GM12878 (cell line): ENCODE results near the gene RAN. TPM values are rescaled to one million over a fixed set of nuclear protein-coding genes. Genes with fewer than 3 reads are reported as not detected.
A peak's percentile ranks its signal among the peaks of the same experiment; 100 is the strongest.

Experiments used
- ATAC-seq: fragments of 200-7000 bp; cut with Tn5 transposase; 3 replicates; pipeline ENCODE4 v1.9.1; 2020; ENCODE audit warnings: mild to moderate bottlenecking, moderate library complexity
- BruUV-seq: library from RNA; stranded (reverse); fragments of 400-500 nt; replicated peaks from 2 replicates; lab custom pipeline; 2021; lab: Mats Ljungman, UMichigan
- CTCF ChIA-PET: fragments of 300-600 bp; sonication (Branson Sonifier 250); formaldehyde crosslinking; extraction: SDS; loops from one replicate; lab custom pipeline; 2021; ENCODE audit warnings: inconsistent platforms; lab: Yijun Ruan, JAX
- POLR2A ChIA-PET: fragments of 350-600 bp; formaldehyde crosslinking; extraction: SDS; loops from one replicate; lab custom pipeline; 2021; ENCODE audit warnings: inconsistent platforms; lab: Charles Lee
- RAD21 ChIA-PET: fragments of 300-600 bp; sonication (Branson Sonifier 250); formaldehyde crosslinking; loops from one replicate; lab custom pipeline; 2023; ENCODE audit warnings: antibody characterized with exemption; ENCODE audit not compliant: unreplicated experiment; lab: Charles Lee
- SMC1A ChIA-PET: fragments of 300-600 bp; sonication (Branson Sonifier 250); formaldehyde crosslinking; loops from one replicate; lab custom pipeline; 2023; ENCODE audit not compliant: unreplicated experiment, uncharacterized antibody; lab: Charles Lee
- DNase-seq: peaks from one replicate; pipeline ENCODE4 v3.0.0-alpha.2; 2011; ENCODE audit warnings: low read depth, low spot score
- FAIRE-seq: peaks from 3 replicates; lab custom pipeline; 2011; peaks lifted over from hg19 to GRCh38; lab: Jason Lieb, UNC
- H2AFZ ChIP-seq: 2 replicates; pipeline ENCODE4 v1.6.0; 2011; ENCODE audit warnings: low read depth, low read length, control low read depth; ENCODE audit not compliant: control insufficient read depth
- H3K27ac ChIP-seq: 2 replicates; pipeline ENCODE4 v1.5.1; 2011; ENCODE audit warnings: control low read depth; ENCODE audit not compliant: control insufficient read depth, insufficient read depth
- H3K27me3 ChIP-seq, 2 experiments: replicated peaks in 1 of 2; 2 replicates each; pipeline versions ENCODE4 v1.6.0 to v1.6.1; 2011; ENCODE audit warnings: low read length in 1 of 2; ENCODE audit not compliant: control insufficient read depth in 2 of 2, insufficient read depth in 2 of 2
- H3K36me3 ChIP-seq, 2 experiments: 2 replicates each; pipeline ENCODE4 v1.5.1; 2011; ENCODE audit warnings: low read length in 1 of 2; ENCODE audit not compliant: control insufficient read depth in 2 of 2, insufficient read depth in 2 of 2
- H3K4me1 ChIP-seq: 2 replicates; pipeline ENCODE4 v1.6.1; 2011; ENCODE audit warnings: mild to moderate bottlenecking, low read length, moderate library complexity, mixed read lengths; ENCODE audit not compliant: control insufficient read depth, insufficient read depth
- H3K4me2 ChIP-seq: 2 replicates; pipeline ENCODE4 v1.6.0; 2011; ENCODE audit warnings: control low read depth; ENCODE audit not compliant: control insufficient read depth, insufficient read depth
- H3K4me3 ChIP-seq: fragments of 200-600 bp; sonication (generic); 2 replicates; pipeline ENCODE4 v1.5.1; 2016
- H3K79me2 ChIP-seq: 2 replicates; pipeline ENCODE4 v1.6.0; 2011; ENCODE audit warnings: low read length; ENCODE audit not compliant: control insufficient read depth, insufficient read depth
- H3K9ac ChIP-seq: 2 replicates; pipeline ENCODE4 v1.8.0; 2011; ENCODE audit warnings: low read length, control low read depth, mixed read lengths; ENCODE audit not compliant: control insufficient read depth, insufficient read depth
- H3K9me3 ChIP-seq: replicated peaks from 3 replicates; pipeline ENCODE4 v1.5.1; 2011; ENCODE audit warnings: mild to moderate bottlenecking, low read length; ENCODE audit not compliant: control insufficient read depth, insufficient read depth
- H4K20me1 ChIP-seq: 2 replicates; pipeline ENCODE4 v1.6.0; 2011; ENCODE audit not compliant: control insufficient read depth, insufficient read depth
- CBX5 ChIP-seq: sonication (generic); IDR thresholded peaks from 2 replicates; pipeline ENCODE4 v1.6.1; 2016; ENCODE audit warnings: low read depth, moderate library complexity, mild to moderate bottlenecking, inconsistent platforms
- CHD1 ChIP-seq: IDR thresholded peaks from 2 replicates; pipeline ENCODE4 v1.6.1; 2012; ENCODE audit warnings: low read depth, low read length, improper control_type of control experiment
- CHD2 ChIP-seq: IDR thresholded peaks from 2 replicates; pipeline ENCODE4 v1.6.1; 2011; ENCODE audit warnings: low read depth, low read length, improper control_type of control experiment, borderline replicate concordance
- CREM ChIP-seq: IDR thresholded peaks from 2 replicates; pipeline ENCODE4 v1.6.1; 2014; ENCODE audit warnings: antibody characterized with exemption, low read depth
- EED ChIP-seq: sonication (generic); IDR thresholded peaks from 2 replicates; pipeline ENCODE4 v1.6.1; 2016; ENCODE audit warnings: antibody characterized with exemption, low read depth
- ETV6 ChIP-seq, 2 experiments: fragments of 450-650 bp in 1 of 2; IDR thresholded peaks in 1 of 2; conservative IDR thresholded peaks in 1 of 2; 2 replicates each; pipeline ENCODE4 v1.6.1; 2014; ENCODE audit warnings: antibody characterized with exemption in 1 of 2, borderline replicate concordance in 1 of 2, low read depth in 1 of 2, mild to moderate bottlenecking in 1 of 2, moderate library complexity in 1 of 2
- MEF2B ChIP-seq: fragments of 450-650 bp; IDR thresholded peaks from 2 replicates; pipeline ENCODE4 v1.6.1; 2018; ENCODE audit warnings: mild to moderate bottlenecking, moderate library complexity; ENCODE audit not compliant: partially characterized antibody, poor library complexity, severe bottlenecking
- MXI1 ChIP-seq: fragments of 150-350 bp; IDR thresholded peaks from 2 replicates; pipeline ENCODE4 v1.6.1; 2011; ENCODE audit warnings: low read depth, mild to moderate bottlenecking, inconsistent platforms, low read length, improper control_type of control experiment
- NKRF ChIP-seq: fragments of 450-650 bp; conservative IDR thresholded peaks from 2 replicates; pipeline ENCODE4 v1.6.1; 2017; ENCODE audit warnings: mild to moderate bottlenecking, moderate library complexity
- POU2F2 ChIP-seq: IDR thresholded peaks from 3 replicates; pipeline ENCODE4 v1.6.1; 2011; ENCODE audit warnings: low read depth, mild to moderate bottlenecking, low read length, borderline replicate concordance
- RUNX3 ChIP-seq: IDR thresholded peaks from 2 replicates; pipeline ENCODE4 v1.6.1; 2012; ENCODE audit warnings: low read length, inconsistent platforms
- TCF12 ChIP-seq: IDR thresholded peaks from 2 replicates; pipeline ENCODE4 v1.6.1; 2011; ENCODE audit warnings: low read depth, mild to moderate bottlenecking, low read length
- ZNF217 ChIP-seq: fragments of 450-650 bp; IDR thresholded peaks from 2 replicates; pipeline ENCODE4 v1.6.1; 2017; ENCODE audit warnings: antibody characterized with exemption, mild to moderate bottlenecking
- WGBS: methylation state at CpG from one replicate; pipeline ENCODE4 v1.1.6; 2016; ENCODE audit warnings: low lambda C conversion rate; ENCODE audit not compliant: insufficient replicate concordance, insufficient coverage; ENCODE audit errors: missing lambda C conversion rate; 5-methylcytosine and 5-hydroxymethylcytosine counted together
- in situ Hi-C: fragments of 300-500 bp; cut with MboI; formaldehyde crosslinking; loops from 9 replicates; pipeline ENCODE4 v1.14.3; 2018; ENCODE audit warnings: mixed read lengths
- intact Hi-C: fragments of 100-400 bp; cut with micrococcal nuclease; formaldehyde crosslinking; loops from one replicate; pipeline ENCODE4 v1.14.2; 2022; ENCODE audit not compliant: unreplicated experiment
- polyA plus RNA-seq, 11 experiments: library from polyadenylated mRNA; depleted of rRNA in 4 of 11; unstranded in 6 of 11; stranded (reverse) in 5 of 11; fragments of >200 nt; fragmentation: Nextera tagmentation in 4 of 11; fragmentation: Illumina TruSeq in 1 of 11; extraction: Ambion mirVana in 4 of 11; extraction: Trizol in 1 of 11; gene quantifications; 1 replicate in 1 of 11; 2 replicates in 10 of 11; pipeline versions ENCODE4 v1.2.1 to v1.2.3, GENCODE V29; 2011 to 2016; ENCODE audit warnings: inconsistent platforms in 2 of 11, missing spikeins in 2 of 11, low read depth in 1 of 11
- total RNA-seq, 4 experiments: library from RNA; depleted of rRNA in 3 of 4; stranded (reverse); fragments of >200 nt in 3 of 4; fragmentation: Illumina TruSeq in 1 of 4; extraction: Trizol in 1 of 4; gene quantifications; 2 replicates each; pipeline versions ENCODE4 v1.2.1 to v1.2.3, GENCODE V29; 2013 to 2021
- TF ChIP-seq, protein P1 (sequence below): fragments of 450-650 bp; formaldehyde crosslinking; IDR thresholded peaks from 2 replicates; pipeline ENCODE4 v1.4.0; 2020; ENCODE audit warnings: mild to moderate bottlenecking, moderate library complexity
- TF ChIP-seq, protein P2 (sequence below): IDR thresholded peaks from 2 replicates; pipeline ENCODE4 v1.6.1; 2012; ENCODE audit warnings: low read length, inconsistent platforms

Gene RAN
- total and polyA plus RNA-seq, 10 of the 15 experiments (the other 5 are each of a cell fraction or from before 2014, with no cell fraction given) = 1,598 to 3,769 (median 2,845) TPM

GRCh38 chr12:130879212-130879686 lies 7.4 kb downstream of the RAN start:
- in situ Hi-C loops (no loop called here), intact Hi-C loops (loop anchor here (2.0 kb wide), 1 partner anchor 214 kb away; no protein-coding TSS in a partner anchor)
- peaks cover 33% of the 10 kb centered on the region for H3K4me1 ChIP-seq
- H3K79me2 ChIP-seq = peaks cover 24% of the 10 kb centered on the region
- H3K27ac ChIP-seq = peak overlapping the region; percentile 54
- DNase-seq (peak; percentile 69), ATAC-seq (peak; percentile 83), FAIRE-seq (peak; percentile 72)
- SMC1A ChIA-PET = interaction anchor here (1.0 to 2.5 kb wide), 3 partner anchors 9 to 87 kb away, joined by 3 to 7 read pairs (median 4); partner anchors contain the start of gene ADGRD1
- POLR2A ChIA-PET = no interaction called here
- WGBS = 46% methylated on average over 13 of the region's 13 CpGs
- peak overlapping the region; percentile 45 for H3K9ac ChIP-seq
- RAD21 ChIA-PET = interaction anchor here (0.9 kb wide), 1 partner anchor 101 kb away, joined by 3 read pairs; no protein-coding TSS in a partner anchor
- no TSS peak for BruUV-seq
- H2AFZ ChIP-seq = no peak overlapping the region
- H3K9me3 ChIP-seq = no peaks in the 10 kb centered on the region
- CTCF ChIA-PET = no interaction called here
- peak overlapping the region; percentile 57; the same call in 1 of the 2 replicates for H3K4me3 ChIP-seq
- H3K36me3 ChIP-seq = peaks cover 4 to 23% of the 10 kb centered on the region in 2 experiments
- H3K4me2 ChIP-seq = peak overlapping the region; percentile 93
- peaks cover 3% of the 10 kb centered on the region; the same call in 1 of the 2 replicates for H4K20me1 ChIP-seq
- H3K27me3 ChIP-seq = no peaks in the 10 kb centered on the region
- peak; percentile 91 for TF ChIP-seq TCF12
- TF ChIP-seq, protein P1, sequence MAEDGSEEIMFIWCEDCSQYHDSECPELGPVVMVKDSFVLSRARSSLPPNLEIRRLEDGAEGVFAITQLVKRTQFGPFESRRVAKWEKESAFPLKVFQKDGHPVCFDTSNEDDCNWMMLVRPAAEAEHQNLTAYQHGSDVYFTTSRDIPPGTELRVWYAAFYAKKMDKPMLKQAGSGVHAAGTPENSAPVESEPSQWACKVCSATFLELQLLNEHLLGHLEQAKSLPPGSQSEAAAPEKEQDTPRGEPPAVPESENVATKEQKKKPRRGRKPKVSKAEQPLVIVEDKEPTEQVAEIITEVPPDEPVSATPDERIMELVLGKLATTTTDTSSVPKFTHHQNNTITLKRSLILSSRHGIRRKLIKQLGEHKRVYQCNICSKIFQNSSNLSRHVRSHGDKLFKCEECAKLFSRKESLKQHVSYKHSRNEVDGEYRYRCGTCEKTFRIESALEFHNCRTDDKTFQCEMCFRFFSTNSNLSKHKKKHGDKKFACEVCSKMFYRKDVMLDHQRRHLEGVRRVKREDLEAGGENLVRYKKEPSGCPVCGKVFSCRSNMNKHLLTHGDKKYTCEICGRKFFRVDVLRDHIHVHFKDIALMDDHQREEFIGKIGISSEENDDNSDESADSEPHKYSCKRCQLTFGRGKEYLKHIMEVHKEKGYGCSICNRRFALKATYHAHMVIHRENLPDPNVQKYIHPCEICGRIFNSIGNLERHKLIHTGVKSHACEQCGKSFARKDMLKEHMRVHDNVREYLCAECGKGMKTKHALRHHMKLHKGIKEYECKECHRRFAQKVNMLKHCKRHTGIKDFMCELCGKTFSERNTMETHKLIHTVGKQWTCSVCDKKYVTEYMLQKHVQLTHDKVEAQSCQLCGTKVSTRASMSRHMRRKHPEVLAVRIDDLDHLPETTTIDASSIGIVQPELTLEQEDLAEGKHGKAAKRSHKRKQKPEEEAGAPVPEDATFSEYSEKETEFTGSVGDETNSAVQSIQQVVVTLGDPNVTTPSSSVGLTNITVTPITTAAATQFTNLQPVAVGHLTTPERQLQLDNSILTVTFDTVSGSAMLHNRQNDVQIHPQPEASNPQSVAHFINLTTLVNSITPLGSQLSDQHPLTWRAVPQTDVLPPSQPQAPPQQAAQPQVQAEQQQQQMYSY (CRISPR knock-in tag) = no peak
- TF ChIP-seq ZNF217 = 0 out of 2 replicates have a peak, but pooled peaks have one; percentile 20
- TF ChIP-seq, protein P2, sequence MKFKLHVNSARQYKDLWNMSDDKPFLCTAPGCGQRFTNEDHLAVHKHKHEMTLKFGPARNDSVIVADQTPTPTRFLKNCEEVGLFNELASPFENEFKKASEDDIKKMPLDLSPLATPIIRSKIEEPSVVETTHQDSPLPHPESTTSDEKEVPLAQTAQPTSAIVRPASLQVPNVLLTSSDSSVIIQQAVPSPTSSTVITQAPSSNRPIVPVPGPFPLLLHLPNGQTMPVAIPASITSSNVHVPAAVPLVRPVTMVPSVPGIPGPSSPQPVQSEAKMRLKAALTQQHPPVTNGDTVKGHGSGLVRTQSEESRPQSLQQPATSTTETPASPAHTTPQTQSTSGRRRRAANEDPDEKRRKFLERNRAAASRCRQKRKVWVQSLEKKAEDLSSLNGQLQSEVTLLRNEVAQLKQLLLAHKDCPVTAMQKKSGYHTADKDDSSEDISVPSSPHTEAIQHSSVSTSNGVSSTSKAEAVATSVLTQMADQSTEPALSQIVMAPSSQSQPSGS = peak; percentile 26; the same call in 1 of the 2 replicates
- peak; percentile 35; the same call in 1 of the 2 replicates for TF ChIP-seq CREM
- TF ChIP-seq ETV6 (conservative IDR thresholded peaks at IDR 0.05 in 1 of 2, IDR thresholded peaks at IDR 0.05 in 1 of 2; ENCODE audit: borderline replicate concordance in 1 of 2, low read depth in 1 of 2) = 0 out of 4 replicates have a peak, but pooled peaks of 1 of the 2 experiments have one; percentile 31
- peak; percentile 85; the same call in 1 of the 2 replicates for TF ChIP-seq EED
- TF ChIP-seq CHD1 = no peak
- peak; percentile 14 for TF ChIP-seq MEF2B
- TF ChIP-seq CHD2 = 0 out of 2 replicates have a peak, but pooled peaks have one; percentile 68
- peak; percentile 40; the same call in 1 of the 3 replicates for TF ChIP-seq POU2F2
- peak; percentile 67 for TF ChIP-seq RUNX3
- TF ChIP-seq CBX5 = no peak
- TF ChIP-seq MXI1 = peak; percentile 66
- peak; percentile 36; the same call in 1 of the 2 replicates for TF ChIP-seq NKRF
